HG03097 (cell line): ENCODE data around the gene FAM124A.

Source experiments
- ATAC-seq: cut with Tn5 transposase; IDR thresholded peaks from one replicate; pipeline ENCODE4 v1.9.1; 2021; ENCODE audit not compliant: unreplicated experiment, low FRiP score

The FAM124A gene

DNA sequence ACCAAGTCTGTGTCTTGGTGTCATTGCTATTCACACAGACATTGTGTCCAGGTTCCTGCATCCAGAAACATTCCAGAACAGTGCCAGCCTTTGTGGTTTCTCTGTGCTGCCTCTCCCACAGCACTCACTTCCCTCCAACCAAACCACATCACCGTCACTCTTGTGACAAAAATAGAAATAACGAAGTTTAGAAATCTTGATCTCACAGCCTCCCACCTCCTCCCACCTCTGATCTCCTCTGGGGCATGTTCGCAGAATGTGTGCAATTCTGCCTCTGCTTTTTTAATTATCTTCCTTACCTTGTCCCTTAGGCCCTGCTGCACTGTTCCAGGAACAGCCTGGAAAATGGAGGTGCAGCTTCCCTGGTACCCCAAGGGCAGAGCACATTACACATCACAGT, 108.6 kb downstream of the FAM124A start:
- no peak for ATAC-seq

DNA sequence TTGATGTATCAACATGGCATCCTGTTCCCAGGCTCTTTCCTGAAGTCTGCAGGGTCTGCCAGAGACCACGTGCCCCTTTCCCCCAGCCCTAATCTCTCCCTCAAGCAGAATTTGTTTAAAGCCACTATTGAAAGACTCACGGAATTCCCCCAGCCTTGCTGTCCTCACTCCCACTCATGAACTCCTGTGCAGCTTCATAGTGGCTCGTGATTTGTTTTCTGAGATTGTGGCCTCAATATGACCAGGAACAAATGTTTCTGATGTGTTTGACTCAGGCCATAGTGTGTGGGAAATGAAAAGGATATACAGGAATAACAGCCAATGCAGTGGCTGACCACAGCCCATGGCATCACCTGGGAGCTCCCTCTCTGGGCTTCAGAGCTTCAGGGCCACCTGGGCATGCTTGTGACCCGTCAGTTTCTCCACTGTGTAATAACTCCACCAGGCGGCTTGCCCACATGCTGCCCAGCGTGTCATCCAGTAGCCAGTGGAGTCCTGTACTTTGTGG, 109.2 kb downstream of the FAM124A start:
- no peak for ATAC-seq

DNA sequence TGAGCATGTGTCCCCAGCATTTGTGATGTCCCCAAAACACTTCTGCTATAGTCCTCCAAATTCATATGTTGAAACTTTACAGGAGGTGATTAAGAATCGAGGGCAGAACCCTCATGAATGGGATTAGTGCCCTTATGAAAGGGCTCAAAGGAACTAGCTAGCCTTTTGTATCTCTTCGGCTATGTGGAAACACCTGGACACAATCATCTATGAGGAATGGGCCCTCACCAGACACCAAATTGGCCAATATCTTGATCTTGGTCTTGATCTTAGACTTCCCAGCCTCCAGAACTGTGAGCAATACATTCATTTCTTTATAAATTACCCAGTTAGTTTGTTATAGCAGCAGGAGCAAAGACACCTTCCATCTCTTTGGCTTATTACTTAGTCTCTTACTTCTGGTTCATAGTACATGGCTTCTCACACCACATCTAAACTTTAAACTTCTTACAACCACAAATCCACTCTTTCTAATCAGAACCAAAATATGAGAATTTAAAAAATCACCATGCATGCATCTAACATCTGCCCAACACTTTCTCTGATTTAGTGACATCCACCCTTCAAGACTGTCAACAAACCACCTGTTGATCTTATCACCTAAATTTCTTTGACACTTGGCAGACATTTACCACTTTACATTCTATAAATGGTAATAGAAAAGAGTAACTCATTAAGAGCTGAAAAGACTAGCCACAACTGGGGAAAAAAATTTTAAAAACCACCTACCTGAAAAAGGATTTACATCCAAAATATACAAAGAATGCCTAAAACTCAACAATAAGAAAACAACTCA, 110.6 kb downstream of the FAM124A start:
- ATAC-seq = no peak

DNA sequence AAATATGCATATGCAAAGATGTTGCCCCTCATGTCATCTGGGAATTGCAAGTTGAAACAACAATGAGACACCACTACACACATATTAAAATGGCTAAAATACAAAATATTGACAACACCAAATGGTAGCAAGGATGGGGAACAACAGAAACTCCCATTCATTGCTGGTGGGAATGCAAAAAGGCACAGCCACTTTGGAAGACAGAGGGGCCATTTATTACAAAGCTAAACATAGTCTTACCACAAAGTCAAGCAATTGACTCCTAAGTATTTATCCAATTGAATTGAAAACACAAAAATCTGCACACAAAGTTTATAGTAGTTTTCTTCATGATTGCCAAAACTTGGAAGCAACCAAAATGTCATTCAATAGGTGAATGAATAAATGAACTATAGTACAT, 111.2 kb downstream of the FAM124A start:
- no peak for ATAC-seq

DNA sequence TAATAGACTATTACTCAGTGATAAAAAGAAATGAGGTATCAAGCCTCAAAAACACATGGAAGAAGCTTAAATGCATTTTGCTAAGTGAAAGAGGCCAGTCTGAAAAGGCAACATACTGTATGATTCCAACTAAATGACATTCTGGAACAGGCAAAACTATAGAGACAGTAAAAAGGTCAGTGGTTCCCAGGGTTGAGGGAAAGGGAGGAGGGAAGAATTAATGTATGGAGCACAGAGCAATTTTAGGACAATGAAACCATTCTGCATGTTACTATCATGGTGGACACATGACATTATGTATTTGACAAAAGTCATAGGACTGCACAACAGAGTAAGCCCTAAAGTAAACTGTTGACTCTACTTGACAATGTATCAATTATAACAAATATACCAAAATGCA, 111.6 kb downstream of the FAM124A start:
- no peak for ATAC-seq
